ENCODE data around the gene SFPQ.
"Not testable (repeated sequence)": the region's sequence is repeated elsewhere in the genome, so short reads cannot be mapped to it uniquely, and the experiment has no call there.

Gene SFPQ

GRCh38 chr1:35143737-35144508 is 49.0 kb downstream of the SFPQ start:
- no peak for DNase-seq (ENCODE audit: low read depth)

- DNase-seq (ENCODE audit: low read depth) = not testable (repeated sequence)
These were observed 50.2 kb downstream of the SFPQ start for GRCh38 chr1:35142728-35143127.

- DNase-seq (ENCODE audit: low read depth) = not testable (repeated sequence)
These were observed 50.7 kb downstream of the SFPQ start for GRCh38 chr1:35142294-35142693.

GRCh38 chr1:35137590-35137989 is 55.4 kb downstream of the SFPQ start:
- not testable (repeated sequence) for DNase-seq (ENCODE audit: low read depth)

GRCh38 chr1:35136780-35137179 is 56.2 kb downstream of the SFPQ start:
- no peak for DNase-seq (ENCODE audit: low read depth)

Measured in activated gamma-delta T cell treated with anti-CD3 and anti-CD28 coated beads, Interleukin-2, amount 50 U/mL, for 16 hours (primary cell).